Spleen (tissue), 11 donors: ENCODE data around the gene ERC1. TPM values are rescaled to one million over a fixed set of nuclear protein-coding genes. Genes with fewer than 3 reads are reported as not detected.

ENCODE experiments used
- DNase-seq: peaks from one replicate; pipeline ENCODE4 v3.0.0-alpha.2; 2020
- H3K27ac ChIP-seq, 8 donors: fragments of 200-600 bp; sonication (generic) in 7 of 8; 1 replicate in 4 of 8; 2 replicates in 4 of 8; pipeline versions ENCODE4 v1.5.0 to v1.8.0; 2016 to 2021; ENCODE audit warnings: inconsistent platforms in 4 of 8, mild to moderate bottlenecking in 4 of 8, moderate library complexity in 1 of 8
- H3K27me3 ChIP-seq, 7 donors: fragments of 200-600 bp; sonication (generic) in 6 of 7; replicated peaks in 1 of 7; 1 replicate in 4 of 7; 2 replicates in 3 of 7; pipeline versions ENCODE4 v1.5.0 to v1.8.0; 2016 to 2021; ENCODE audit warnings: inconsistent platforms in 3 of 7, mild to moderate bottlenecking in 1 of 7
- H3K36me3 ChIP-seq, 6 donors: fragments of 200-600 bp; sonication (generic) in 5 of 6; 1 replicate in 4 of 6; 2 replicates in 2 of 6; pipeline versions ENCODE4 v1.5.0 to v1.8.0; 2016 to 2021; ENCODE audit warnings: inconsistent platforms in 2 of 6
- H3K4me1 ChIP-seq, 6 donors: fragments of 200-600 bp; sonication (generic) in 5 of 6; 1 replicate in 3 of 6; 2 replicates in 3 of 6; pipeline versions ENCODE4 v1.5.0 to v1.8.0; 2016 to 2021; ENCODE audit warnings: inconsistent platforms in 3 of 6
- H3K4me3 ChIP-seq, 8 donors: fragments of 200-600 bp; sonication (generic) in 7 of 8; 1 replicate in 4 of 8; 2 replicates in 4 of 8; pipeline versions ENCODE4 v1.5.0 to v1.8.0; 2016 to 2021; ENCODE audit warnings: inconsistent platforms in 4 of 8, mild to moderate bottlenecking in 4 of 8, moderate library complexity in 2 of 8
- H3K9me3 ChIP-seq, 8 donors: fragments of 200-600 bp; sonication (generic) in 7 of 8; 1 replicate in 4 of 8; 2 replicates in 4 of 8; pipeline versions ENCODE4 v1.5.0 to v1.8.0; 2016 to 2021; ENCODE audit warnings: inconsistent platforms in 4 of 8
- POLR2A ChIP-seq, 3 donors: fragments of 450-650 bp; IDR thresholded peaks; one replicate each; pipeline ENCODE4 v1.5.1; 2017; ENCODE audit warnings: antibody characterized with exemption in 3 of 3, mild to moderate bottlenecking in 1 of 3
- POLR2AphosphoS5 ChIP-seq, 3 donors: sonication (generic); formaldehyde crosslinking; IDR thresholded peaks; one replicate each; pipeline ENCODE4 v1.5.1; 2017; ENCODE audit warnings: antibody characterized with exemption in 3 of 3
- WGBS, 5 donors: extraction: QIAGEN DNeasy Blood & Tissue Kit in 3 of 5; methylation state at CpG; one replicate each; pipeline versions ENCODE4 v1.1.5 to v1.1.7; 2013 to 2018; 5-methylcytosine and 5-hydroxymethylcytosine counted together
- intact Hi-C: fragments of 100-400 bp; cut with DNase I; formaldehyde crosslinking; loops from one replicate; pipeline ENCODE4 v1.15.0; 2023; ENCODE audit warnings: low total_unique reads
- polyA plus RNA-seq, 3 donors: library from polyadenylated mRNA; stranded (reverse); fragments of 200-250 nt; gene quantifications; one replicate each; pipeline ENCODE4 v1.2.1, GENCODE V29; 2013
- total RNA-seq, 7 donors: library from RNA; depleted of rRNA in 3 of 7; stranded (reverse); fragments of >200 nt in 3 of 7; fragmentation: NEBNext Ultra II Directional in 4 of 7; extraction: Animal tissue kit (Norgen Biotek cat#: 25700) in 4 of 7; gene quantifications; one replicate each; pipeline versions ENCODE4 v1.1.0 to v1.2.1, GENCODE V29; 2016 to 2021
- TF ChIP-seq, protein P1 (sequence below), 11 experiments: fragments of 200-600 bp in 7 of 11; fragments of 450-650 bp in 4 of 11; sonication (generic) in 4 of 11; IDR thresholded peaks in 8 of 11; conservative IDR thresholded peaks in 3 of 11; 1 replicate in 7 of 11; 2 replicates in 4 of 11; pipeline versions ENCODE4 v1.4.0 to v1.8.0; 2016 to 2021; ENCODE audit warnings: antibody characterized with exemption in 11 of 11, inconsistent platforms in 4 of 11, mild to moderate bottlenecking in 1 of 11
- donor health status: healthy with polysubstance abuse.
- donor health status: DM: no; HTN: no; CAD: no; lungs with moderate emphysema.
- donor health status: DM: no; HTN: no; CAD: no.
- donor health status: Bipolar disorder and iron deficiency.
- donor health status: healthy.
- donor health status: DM: no; HTN: no; CAD: no.
- donor health status: DM: yes; HTN: yes; CAD: no.

The ERC1 gene
- total and polyA plus RNA-seq, 10 donors, result 1.2 to 73.4 (median 42.6) TPM

DNA sequence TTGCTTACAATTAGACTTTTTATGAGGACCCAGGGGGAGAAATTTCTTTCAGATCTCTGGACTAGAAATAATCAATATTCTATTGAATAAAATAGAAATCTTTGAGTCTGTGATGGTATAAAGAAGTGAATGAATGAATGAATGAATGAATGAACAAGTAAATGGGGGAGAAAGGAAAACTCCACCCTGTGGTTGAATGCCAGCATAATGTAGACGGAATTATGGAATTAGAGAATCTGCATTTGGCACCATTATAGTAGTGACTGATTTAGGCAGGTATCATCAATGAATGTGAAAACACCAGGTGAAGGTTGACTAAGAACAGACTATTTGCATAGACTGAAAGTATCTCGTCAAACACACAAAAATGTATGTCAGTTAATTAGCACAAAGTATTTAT is 468.3 kb downstream of the ERC1 start:
- TF ChIP-seq POLR2AphosphoS5 (IDR thresholded peaks at IDR 0.05) (no peak), POLR2A (IDR thresholded peaks at IDR 0.05) (no peak)
- TF ChIP-seq, protein P1, sequence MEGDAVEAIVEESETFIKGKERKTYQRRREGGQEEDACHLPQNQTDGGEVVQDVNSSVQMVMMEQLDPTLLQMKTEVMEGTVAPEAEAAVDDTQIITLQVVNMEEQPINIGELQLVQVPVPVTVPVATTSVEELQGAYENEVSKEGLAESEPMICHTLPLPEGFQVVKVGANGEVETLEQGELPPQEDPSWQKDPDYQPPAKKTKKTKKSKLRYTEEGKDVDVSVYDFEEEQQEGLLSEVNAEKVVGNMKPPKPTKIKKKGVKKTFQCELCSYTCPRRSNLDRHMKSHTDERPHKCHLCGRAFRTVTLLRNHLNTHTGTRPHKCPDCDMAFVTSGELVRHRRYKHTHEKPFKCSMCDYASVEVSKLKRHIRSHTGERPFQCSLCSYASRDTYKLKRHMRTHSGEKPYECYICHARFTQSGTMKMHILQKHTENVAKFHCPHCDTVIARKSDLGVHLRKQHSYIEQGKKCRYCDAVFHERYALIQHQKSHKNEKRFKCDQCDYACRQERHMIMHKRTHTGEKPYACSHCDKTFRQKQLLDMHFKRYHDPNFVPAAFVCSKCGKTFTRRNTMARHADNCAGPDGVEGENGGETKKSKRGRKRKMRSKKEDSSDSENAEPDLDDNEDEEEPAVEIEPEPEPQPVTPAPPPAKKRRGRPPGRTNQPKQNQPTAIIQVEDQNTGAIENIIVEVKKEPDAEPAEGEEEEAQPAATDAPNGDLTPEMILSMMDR (IDR thresholded peaks at IDR 0.05 in 8 of 11, conservative IDR thresholded peaks at IDR 0.05 in 3 of 11), result no peak
- Histone ChIP-seq H3K36me3 (peaks cover 0 to 21% (median 0%) of the 10 kb centered on the region in 6 donors), H3K27ac (no peak overlapping the region), H3K27me3 (no peaks in the 10 kb centered on the region), H3K4me1 (peaks cover 0 to 6% (median 0%) of the 10 kb centered on the region in 6 donors), H3K9me3 (peaks cover 0 to 8% (median 0%) of the 10 kb centered on the region in 8 donors), H3K4me3 (no peak overlapping the region)
- 77 to 92% (median 89%) methylated on average over 2 of the region's 2 CpGs for WGBS, 5 donors
- intact Hi-C loops, result no loop called here
- no peak for DNase-seq

DNA sequence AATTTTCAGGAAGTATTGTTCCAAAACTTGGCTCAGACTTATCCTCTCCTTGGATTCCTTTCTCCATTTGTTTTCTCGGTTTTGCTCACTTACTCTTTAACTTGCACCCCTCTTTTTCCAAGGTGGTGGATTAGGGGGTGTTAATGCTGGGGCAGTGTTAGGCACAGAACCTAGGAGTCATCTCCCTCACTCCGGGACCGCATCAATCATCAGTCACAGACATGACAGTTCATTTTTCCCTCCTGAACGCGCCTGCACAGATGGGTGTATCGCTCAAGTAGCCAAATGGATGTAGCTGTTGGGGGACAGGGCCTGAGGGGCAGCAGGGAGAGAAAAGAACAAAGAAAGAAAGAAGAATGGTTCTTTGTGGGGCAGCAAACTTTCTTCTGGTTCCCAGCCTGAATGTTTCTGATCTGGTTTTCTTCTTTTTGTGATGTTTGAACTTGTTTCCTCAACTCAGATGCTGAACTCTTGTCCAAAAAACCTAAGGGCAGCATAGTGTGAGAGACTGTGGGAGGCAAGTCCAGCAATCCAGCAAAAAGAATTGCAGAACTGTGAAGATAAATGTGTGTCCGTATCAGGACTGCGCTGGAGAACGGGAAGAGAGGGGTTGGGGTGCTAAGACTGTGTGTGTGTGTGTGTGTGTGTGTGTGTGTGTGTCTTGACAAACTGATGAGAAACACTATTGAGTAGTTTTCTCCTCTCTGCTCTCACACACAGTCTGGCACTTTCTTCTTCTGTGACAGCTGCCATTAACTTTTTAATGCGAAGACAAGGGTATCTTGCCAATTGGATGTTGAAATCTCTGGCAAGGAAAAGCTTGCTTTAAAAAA is 472.3 kb downstream of the ERC1 start:
- H3K4me1 ChIP-seq, result peaks cover 0 to 6% (median 0%) of the 10 kb centered on the region in 6 donors
- H3K27ac ChIP-seq, result no peak overlapping the region
- TF ChIP-seq, protein P1 (IDR thresholded peaks at IDR 0.05 in 8 of 11, conservative IDR thresholded peaks at IDR 0.05 in 3 of 11), result no peak
- TF ChIP-seq POLR2A (IDR thresholded peaks at IDR 0.05) (no peak), POLR2AphosphoS5 (IDR thresholded peaks at IDR 0.05) (no peak)
- no peak overlapping the region for H3K4me3 ChIP-seq
- intact Hi-C loops, result no loop called here
- 84 to 94% (median 90%) methylated on average over 10 of the region's 10 CpGs for WGBS, 5 donors
- peaks cover 0 to 8% (median 0%) of the 10 kb centered on the region in 8 donors for H3K9me3 ChIP-seq
- H3K36me3 ChIP-seq, result peaks cover 0 to 13% (median 0%) of the 10 kb centered on the region in 6 donors
- no peaks in the 10 kb centered on the region for H3K27me3 ChIP-seq
- DNase-seq, result no peak

DNA sequence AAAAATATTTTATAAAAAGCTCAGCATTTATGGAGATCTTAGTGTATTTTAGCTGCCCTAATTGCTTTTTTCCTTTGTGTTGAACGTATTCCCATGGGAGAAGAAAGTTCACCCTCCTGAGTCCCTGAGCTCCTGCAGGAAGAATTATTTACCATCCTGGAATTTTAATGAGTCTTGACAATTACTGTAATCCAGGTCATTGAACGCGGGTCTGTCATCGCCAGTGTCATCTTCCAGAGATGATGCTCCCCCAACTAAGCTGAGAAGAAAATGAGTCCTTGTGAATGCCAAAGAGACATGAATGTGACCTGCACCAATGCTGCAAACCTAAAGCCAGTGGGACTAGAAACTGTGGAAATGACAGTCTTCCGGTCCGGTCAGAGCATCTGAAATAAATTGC is 473.9 kb downstream of the ERC1 start:
- peaks cover 0 to 8% (median 0%) of the 10 kb centered on the region in 8 donors for H3K9me3 ChIP-seq
- intact Hi-C loops, result no loop called here
- peaks cover 0 to 13% (median 0%) of the 10 kb centered on the region in 6 donors for H3K36me3 ChIP-seq
- WGBS, 5 donors, result 92 to 98% (median 97%) methylated on average over 6 of the region's 6 CpGs
- H3K27me3 ChIP-seq, result no peaks in the 10 kb centered on the region
- H3K27ac ChIP-seq, result no peak overlapping the region
- TF ChIP-seq POLR2A (IDR thresholded peaks at IDR 0.05), result no peak
- TF ChIP-seq, protein P1 (IDR thresholded peaks at IDR 0.05 in 8 of 11, conservative IDR thresholded peaks at IDR 0.05 in 3 of 11), result no peak
- TF ChIP-seq POLR2AphosphoS5 (IDR thresholded peaks at IDR 0.05), result no peak
- no peak for DNase-seq
- H3K4me1 ChIP-seq, result peaks cover 0 to 6% (median 0%) of the 10 kb centered on the region in 6 donors
- no peak overlapping the region for H3K4me3 ChIP-seq

DNA sequence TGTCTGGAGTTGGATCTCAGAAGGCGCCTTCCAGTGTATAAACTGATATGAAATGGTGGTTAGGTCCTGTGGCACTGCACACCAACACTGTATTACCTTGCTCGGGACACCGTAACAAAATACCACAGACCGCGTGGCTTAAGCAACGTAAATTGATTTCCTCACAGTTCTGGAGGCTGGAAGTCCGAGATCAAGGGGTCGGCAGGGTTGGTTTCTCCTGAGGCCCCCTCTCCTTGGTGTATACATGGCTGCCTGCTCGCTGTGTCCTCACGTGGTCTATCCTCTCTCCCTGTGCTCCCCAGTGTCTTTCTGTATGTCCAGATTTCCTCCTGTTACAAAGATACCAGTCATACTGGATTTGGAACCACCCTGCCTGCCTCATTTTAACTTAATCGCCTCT is 475.0 kb downstream of the ERC1 start:
- no peak for DNase-seq
- Histone ChIP-seq H3K4me1 (peaks cover 0 to 6% (median 0%) of the 10 kb centered on the region in 6 donors), H3K4me3 (no peak overlapping the region), H3K27me3 (no peaks in the 10 kb centered on the region), H3K9me3 (peaks cover 0 to 8% (median 0%) of the 10 kb centered on the region in 8 donors), H3K36me3 (peaks cover 0 to 13% (median 0%) of the 10 kb centered on the region in 6 donors), H3K27ac (no peak overlapping the region)
- no peak for TF ChIP-seq POLR2AphosphoS5 (IDR thresholded peaks at IDR 0.05)
- TF ChIP-seq POLR2A (IDR thresholded peaks at IDR 0.05), result no peak
- TF ChIP-seq, protein P1 (IDR thresholded peaks at IDR 0.05 in 8 of 11, conservative IDR thresholded peaks at IDR 0.05 in 3 of 11), result no peak
- intact Hi-C loops, result no loop called here
- whole genome bisulfite sequencing, 5 donors, result 87 to 94% (median 91%) methylated on average over 11 of the region's 11 CpGs
